H9 (cell line): Measurements from ENCODE around the gene TRERF1. TPM values are rescaled to one million over a fixed set of nuclear protein-coding genes. Genes with fewer than 3 reads are reported as not detected.

ENCODE experiments used
- DNase-seq: peaks from one replicate; pipeline ENCODE4 v3.0.0-alpha.2; 2017
- H2AFZ ChIP-seq: one replicate; pipeline ENCODE4 v1.6.1; 2013; ENCODE audit warnings: mild to moderate bottlenecking, low read length, control low read depth, moderate library complexity
- H2AK5ac ChIP-seq: 2 replicates; pipeline ENCODE4 v1.6.1; 2013; ENCODE audit warnings: low read length, control low read depth, mixed read lengths; ENCODE audit not compliant: insufficient read length
- H2BK120ac ChIP-seq: one replicate; pipeline ENCODE4 v1.6.1; 2013; ENCODE audit warnings: low read depth, mild to moderate bottlenecking, low read length, control low read depth, inconsistent platforms; ENCODE audit not compliant: poor library complexity, severe bottlenecking
- H2BK12ac ChIP-seq: 2 replicates; pipeline ENCODE4 v1.6.1; 2013; ENCODE audit warnings: low read length, control low read depth, mixed read lengths, low read depth; ENCODE audit not compliant: insufficient read length
- H2BK15ac ChIP-seq: 2 replicates; pipeline ENCODE4 v1.6.1; 2013; ENCODE audit warnings: low read depth, low read length, control low read depth
- H2BK20ac ChIP-seq: one replicate; pipeline ENCODE4 v1.6.1; 2013; ENCODE audit warnings: low read depth, mild to moderate bottlenecking, low read length, control low read depth, inconsistent platforms; ENCODE audit not compliant: poor library complexity, severe bottlenecking
- H2BK5ac ChIP-seq: 2 replicates; pipeline ENCODE4 v1.6.1; 2013; ENCODE audit warnings: low read length, control low read depth, mixed read lengths; ENCODE audit not compliant: insufficient read length
- H3K14ac ChIP-seq: 2 replicates; pipeline ENCODE4 v1.6.1; 2013; ENCODE audit warnings: low read length, control low read depth; ENCODE audit not compliant: insufficient read depth
- H3K18ac ChIP-seq: 2 replicates; pipeline ENCODE4 v1.6.1; 2013; ENCODE audit warnings: low read depth, mild to moderate bottlenecking, mixed read lengths, low read length, control low read depth; ENCODE audit not compliant: insufficient read length
- H3K23ac ChIP-seq: 2 replicates; pipeline ENCODE4 v1.6.1; 2013; ENCODE audit warnings: low read length, control low read depth, mixed read lengths, low read depth; ENCODE audit not compliant: insufficient read length
- H3K23me2 ChIP-seq: 2 replicates; pipeline ENCODE4 v1.6.1; 2013; ENCODE audit warnings: low read depth, mild to moderate bottlenecking, mixed read lengths, low read length, control low read depth; ENCODE audit not compliant: insufficient read length, poor library complexity, severe bottlenecking
- H3K27ac ChIP-seq: 2 replicates; pipeline ENCODE4 v1.5.1; 2013; ENCODE audit warnings: low read length, control low read depth, mixed read lengths, low read depth; ENCODE audit not compliant: insufficient read length
- H3K27me3 ChIP-seq: 2 replicates; pipeline ENCODE4 v1.6.1; 2013; ENCODE audit warnings: low read length, control low read depth, inconsistent platforms; ENCODE audit not compliant: insufficient read depth
- H3K4ac ChIP-seq: 2 replicates; pipeline ENCODE4 v1.6.1; 2013; ENCODE audit warnings: low read depth, mild to moderate bottlenecking, control low read depth, inconsistent platforms, low read length, moderate library complexity
- H3K4me1 ChIP-seq: 2 replicates; pipeline ENCODE4 v1.6.1; 2013; ENCODE audit warnings: low read length, control low read depth, inconsistent platforms; ENCODE audit not compliant: insufficient read depth
- H3K4me2 ChIP-seq: 2 replicates; pipeline ENCODE4 v1.6.1; 2013; ENCODE audit warnings: low read length, control low read depth, mixed read lengths; ENCODE audit not compliant: insufficient read length, insufficient read depth
- H3K56ac ChIP-seq: 2 replicates; pipeline ENCODE4 v1.6.1; 2013; ENCODE audit warnings: low read depth, mild to moderate bottlenecking, mixed read lengths, low read length, control low read depth; ENCODE audit not compliant: insufficient read length
- H3K79me1 ChIP-seq: 2 replicates; pipeline ENCODE4 v1.6.1; 2013; ENCODE audit warnings: low read depth, mild to moderate bottlenecking, moderate library complexity, low read length, control low read depth, inconsistent platforms; ENCODE audit not compliant: insufficient read depth, poor library complexity, severe bottlenecking
- H3K79me2 ChIP-seq: 2 replicates; pipeline ENCODE4 v1.6.1; 2013; ENCODE audit warnings: low read length, control low read depth, inconsistent platforms; ENCODE audit not compliant: insufficient read depth
- H3K9ac ChIP-seq: 2 replicates; pipeline ENCODE4 v1.6.1; 2013; ENCODE audit warnings: low read length, control low read depth, mixed read lengths; ENCODE audit not compliant: insufficient read length; ENCODE audit errors: extremely low read depth
- H3K9me3 ChIP-seq: one replicate; pipeline ENCODE4 v1.6.1; 2013; ENCODE audit warnings: low read depth, low read length, inconsistent platforms; ENCODE audit not compliant: control insufficient read depth
- H3T11ph ChIP-seq: one replicate; pipeline ENCODE4 v1.6.1; 2013; ENCODE audit warnings: mild to moderate bottlenecking, low read length, control low read depth, inconsistent platforms
- H4K20me1 ChIP-seq: one replicate; pipeline ENCODE4 v1.6.1; 2013; ENCODE audit not compliant: control insufficient read depth, insufficient read length, insufficient read depth
- H4K5ac ChIP-seq: 2 replicates; pipeline ENCODE4 v1.6.1; 2013; ENCODE audit warnings: low read depth, mild to moderate bottlenecking, mixed read lengths, low read length, control low read depth; ENCODE audit not compliant: insufficient read length
- H4K8ac ChIP-seq: replicated peaks from 2 replicates; pipeline ENCODE4 v1.6.1; 2013; ENCODE audit warnings: low read length, control low read depth, mixed read lengths, low read depth; ENCODE audit not compliant: insufficient read length
- H4K91ac ChIP-seq: 2 replicates; pipeline ENCODE4 v1.6.1; 2013; ENCODE audit warnings: low read depth, mild to moderate bottlenecking, moderate library complexity, mixed read lengths, low read length, control low read depth; ENCODE audit not compliant: insufficient read length
- H3K27ac Mint-ChIP-seq, 3 experiments: 2 replicates in 2 of 3; 3 replicates in 1 of 3; pipeline ENCODE4 v1.8.0; 2020 to 2021; ENCODE audit warnings: mixed read lengths in 3 of 3, mild to moderate bottlenecking in 1 of 3, moderate library complexity in 1 of 3
- H3K27me3 Mint-ChIP-seq: 2 replicates; pipeline ENCODE4 v1.8.0; 2021; ENCODE audit warnings: low read depth, mild to moderate bottlenecking, moderate library complexity, mixed read lengths
- H3K36me3 Mint-ChIP-seq, 3 experiments: 2 replicates in 2 of 3; 3 replicates in 1 of 3; pipeline ENCODE4 v1.8.0; 2020 to 2021; ENCODE audit warnings: low read depth in 3 of 3, mixed read lengths in 3 of 3; ENCODE audit not compliant: insufficient read depth in 1 of 3
- H3K4me1 Mint-ChIP-seq, 2 experiments: 2 replicates each; pipeline ENCODE4 v1.8.0; 2020; ENCODE audit warnings: mixed read lengths in 2 of 2
- H3K4me3 Mint-ChIP-seq, 2 experiments: 2 replicates in 1 of 2; 3 replicates in 1 of 2; pipeline ENCODE4 v1.8.0; 2020 to 2021; ENCODE audit warnings: mild to moderate bottlenecking in 2 of 2, mixed read lengths in 2 of 2, moderate library complexity in 1 of 2
- H3K9me3 Mint-ChIP-seq, 2 experiments: 2 replicates in 1 of 2; 3 replicates in 1 of 2; pipeline ENCODE4 v1.8.0; 2020; ENCODE audit warnings: mild to moderate bottlenecking in 2 of 2, mixed read lengths in 2 of 2, moderate library complexity in 1 of 2
- CTCF ChIP-seq: fragments of 200-600 bp; sonication (generic); conservative IDR thresholded peaks from 3 replicates; pipeline ENCODE4 v1.8.0; 2021; ENCODE audit warnings: antibody characterized with exemption, mild to moderate bottlenecking
- WGBS: extraction: QIAGEN DNeasy Blood & Tissue Kit; methylation state at CpG from one replicate; pipeline ENCODE4 v1.1.7; 2013; ENCODE audit warnings: missing lambda C conversion rate, low lambda C conversion rate, mixed read lengths; ENCODE audit not compliant: insufficient read length; ENCODE audit errors: extremely low coverage; 5-methylcytosine and 5-hydroxymethylcytosine counted together
- total RNA-seq: library from RNA; stranded (reverse); gene quantifications from 2 replicates; pipeline ENCODE4 v1.2.1, GENCODE V29; 2021

TRERF1 gene
- total RNA-seq, 1 experiment from 2014 or later: 19.7 TPM

- no peak overlapping the region for H2BK15ac ChIP-seq
- H3K14ac ChIP-seq: no peak overlapping the region
- no peak overlapping the region for H2BK20ac ChIP-seq
- H3K9me3 Mint-ChIP-seq: no peaks in the 10 kb centered on the region
- peaks cover 2% of the 10 kb centered on the region for H4K20me1 ChIP-seq
- H3K23ac ChIP-seq: no peak overlapping the region
- H2BK5ac ChIP-seq: no peak overlapping the region
- no peaks in the 10 kb centered on the region for H3K79me2 ChIP-seq
- TF ChIP-seq CTCF: no peak
- H3K4me3 Mint-ChIP-seq: no peak overlapping the region
- H3K4me2 ChIP-seq: no peak overlapping the region
- no CpG with 5 or more reads among the region's 1 CpG for WGBS
- H2BK12ac ChIP-seq: no peak overlapping the region
- no peak overlapping the region for H4K8ac ChIP-seq
- no peak overlapping the region for H3K4ac ChIP-seq
- no peak overlapping the region for H2BK120ac ChIP-seq
- no peak overlapping the region for H3K27ac ChIP-seq
- DNase-seq: no peak
- H3K9ac ChIP-seq: no peak overlapping the region
- no peak overlapping the region for H3K18ac ChIP-seq
- peaks cover 4 to 33% (median 23%) of the 10 kb centered on the region in 3 experiments; a peak in 5 of 7 replicates for H3K36me3 Mint-ChIP-seq
- H3K23me2 ChIP-seq: no peaks in the 10 kb centered on the region
- no peaks in the 10 kb centered on the region for H3K9me3 ChIP-seq
- H3K27me3 ChIP-seq: no peaks in the 10 kb centered on the region
- peaks cover 31 to 34% of the 10 kb centered on the region in 2 experiments for H3K4me1 Mint-ChIP-seq
- no peak overlapping the region for H2AK5ac ChIP-seq
- H3K56ac ChIP-seq: no peak overlapping the region
- no peaks in the 10 kb centered on the region for H3K27me3 Mint-ChIP-seq
- H4K5ac ChIP-seq: no peak overlapping the region
- H4K91ac ChIP-seq: no peak overlapping the region
- H2AFZ ChIP-seq: no peak overlapping the region
- H3T11ph ChIP-seq: no peak overlapping the region
- H3K4me1 ChIP-seq: 0 out of 2 replicates have a peak, but pooled peaks cover 3% of the 10 kb centered on the region
- no peak overlapping the region; a peak in 1 of 7 replicates for H3K27ac Mint-ChIP-seq
- no peaks in the 10 kb centered on the region for H3K79me1 ChIP-seq
These were observed 149.7 kb downstream of the TRERF1 start for GRCh38 chr6:42301986-42302385.
